Left ventricle myocardium inferior (tissue), 1 donor: ENCODE results near the gene UBXN1. TPM values are rescaled to one million over a fixed set of nuclear protein-coding genes. Genes with fewer than 3 reads are reported as not detected.
"Not testable (repeated sequence)": the region's sequence is repeated elsewhere in the genome, so short reads cannot be mapped to it uniquely, and the experiment has no call there.

Experiments
- DNase-seq: peaks from one replicate; pipeline ENCODE4 v3.0.0-alpha.2; 2020
- H3K27ac ChIP-seq: fragments of 200-600 bp; replicated peaks from 2 replicates; pipeline ENCODE4 v1.8.0; 2021
- H3K27me3 ChIP-seq: fragments of 200-600 bp; 2 replicates; pipeline ENCODE4 v1.8.0; 2021; ENCODE audit warnings: low read depth
- H3K36me3 ChIP-seq: fragments of 200-600 bp; 2 replicates; pipeline ENCODE4 v1.8.0; 2021
- H3K4me1 ChIP-seq: fragments of 200-600 bp; 2 replicates; pipeline ENCODE4 v1.8.0; 2021
- H3K4me3 ChIP-seq: fragments of 200-600 bp; 2 replicates; pipeline ENCODE4 v1.8.0; 2021; ENCODE audit warnings: mild to moderate bottlenecking, moderate library complexity
- H3K9me3 ChIP-seq: fragments of 200-600 bp; replicated peaks from 2 replicates; pipeline ENCODE4 v1.8.0; 2021
- CTCF ChIP-seq: fragments of 200-600 bp; IDR thresholded peaks from 2 replicates; pipeline ENCODE4 v1.8.0; 2021; ENCODE audit warnings: antibody characterized with exemption, mild to moderate bottlenecking, borderline replicate concordance
- intact Hi-C: fragments of 100-400 bp; cut with micrococcal nuclease; formaldehyde crosslinking; loops from one replicate; pipeline ENCODE4 v1.11.0; 2022
- total RNA-seq: library from RNA; stranded (reverse); fragmentation: NEBNext Ultra II Directional; extraction: Animal tissue kit (Norgen Biotek cat#: 25700); gene quantifications from one replicate; pipeline ENCODE4 v1.2.1, GENCODE V29; 2021
- donor health status: DM: no; HTN: yes; CAD: no; lungs with severe emphysema.

Gene UBXN1
- total RNA-seq, 1 donor from 2014 or later = 82.3 TPM

- intact Hi-C loops = no loop called here
- peaks cover 49% of the 10 kb centered on the region for H3K4me1 ChIP-seq
- H3K36me3 ChIP-seq = peaks cover 18% of the 10 kb centered on the region
- peak overlapping the region; percentile 76 for H3K4me3 ChIP-seq
- peak overlapping the region; percentile 94 for H3K27ac ChIP-seq
- H3K9me3 ChIP-seq = no peaks in the 10 kb centered on the region
- H3K27me3 ChIP-seq = no peaks in the 10 kb centered on the region
- no peak for TF ChIP-seq CTCF
- DNase-seq = no peak
These were observed 26.5 kb upstream of the UBXN1 start for GRCh38 chr11:62705413-62705812.

- H3K27me3 ChIP-seq, DNase-seq, intact Hi-C loops, H3K9me3 ChIP-seq, H3K4me3 ChIP-seq, H3K27ac ChIP-seq: not testable (repeated sequence)
- Histone ChIP-seq H3K4me1 (peaks cover 37% of the 10 kb centered on the region), H3K36me3 (peaks cover 17% of the 10 kb centered on the region)
These were observed 25.0 kb upstream of the UBXN1 start for GRCh38 chr11:62703921-62704320.

GRCh38 chr11:62702246-62702645, 23.4 kb upstream of the UBXN1 start:
- H3K36me3 ChIP-seq = peaks cover 17% of the 10 kb centered on the region
- no peak for TF ChIP-seq CTCF
- H3K27ac ChIP-seq = no peak overlapping the region
- no peaks in the 10 kb centered on the region for H3K9me3 ChIP-seq
- no peak for DNase-seq
- no peaks in the 10 kb centered on the region for H3K27me3 ChIP-seq
- intact Hi-C loops = no loop called here
- no peak overlapping the region for H3K4me3 ChIP-seq
- H3K4me1 ChIP-seq = peaks cover 21% of the 10 kb centered on the region

DNA sequence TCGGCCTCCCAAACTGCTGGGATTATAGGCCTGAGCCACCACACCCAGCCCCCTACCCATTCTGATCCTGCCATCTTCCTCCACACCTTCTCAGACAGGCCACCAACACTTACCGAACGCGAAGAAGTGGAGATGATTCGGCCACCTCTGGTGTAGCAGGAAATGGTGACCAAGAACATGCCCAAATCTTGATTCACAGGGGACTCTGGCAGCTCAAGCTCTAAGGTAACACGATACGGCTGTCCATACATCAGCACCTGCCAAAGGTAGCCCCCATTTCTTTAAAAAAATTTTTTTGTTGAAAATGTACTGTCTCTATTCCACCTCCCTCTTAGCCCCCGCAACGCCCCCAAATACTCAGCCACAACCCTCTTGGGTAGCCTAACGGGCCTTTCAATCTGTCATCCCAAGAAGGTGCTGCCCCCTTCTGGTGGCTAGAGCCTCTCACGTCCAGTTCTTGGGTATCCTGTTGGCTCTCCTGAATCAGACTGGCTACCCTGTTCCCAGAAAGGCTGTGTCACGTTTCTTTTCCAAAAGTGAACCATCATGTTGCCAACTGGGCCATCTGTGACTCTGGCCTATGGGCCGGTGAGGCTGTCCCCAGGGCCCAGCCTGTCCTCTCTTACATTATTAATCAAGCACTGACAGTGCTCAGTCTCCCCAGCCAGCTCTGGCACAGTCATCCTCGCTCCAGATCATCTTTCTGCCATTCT, 15.7 kb upstream of the UBXN1 start:
- intact Hi-C loops = loop anchor here (10.0 kb wide), 1 partner anchor 310 kb away; no protein-coding TSS in a partner anchor
- H3K27ac ChIP-seq = peak overlapping the region; percentile 31
- TF ChIP-seq CTCF = peak; percentile 86

DNA sequence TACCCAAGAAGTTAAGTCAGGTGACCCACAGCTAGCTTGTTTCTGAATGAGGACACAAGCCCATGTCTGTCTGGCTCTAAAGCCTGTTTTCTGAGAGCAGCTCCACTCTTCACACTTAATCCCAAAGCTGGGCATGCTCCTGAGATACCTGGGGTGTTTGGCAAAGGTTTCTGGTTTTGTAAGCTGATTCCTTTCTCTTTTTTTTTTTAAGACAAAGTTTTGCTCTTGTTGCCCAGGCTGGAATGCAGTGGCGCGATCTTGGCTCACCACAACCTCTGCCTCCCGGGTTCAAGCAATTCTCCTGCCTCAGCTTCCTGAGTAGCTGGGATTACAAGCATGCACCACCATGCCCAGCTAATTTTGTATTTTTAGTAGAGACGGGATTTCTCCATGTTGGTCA, 14.8 kb upstream of the UBXN1 start:
- Histone ChIP-seq H3K4me1 (peaks cover 31% of the 10 kb centered on the region), H3K36me3 (peaks cover 30% of the 10 kb centered on the region)
- not testable (repeated sequence) for DNase-seq, H3K4me3 ChIP-seq, H3K9me3 ChIP-seq, H3K27ac ChIP-seq, H3K27me3 ChIP-seq
- intact Hi-C loops = loop anchor here (10.0 kb wide), 1 partner anchor 309 kb away; no protein-coding TSS in a partner anchor

More for the DNA sequence above, 15.7 kb upstream of the UBXN1 start:
- H3K9me3 ChIP-seq = no peaks in the 10 kb centered on the region
- peaks cover 24% of the 10 kb centered on the region for H3K4me1 ChIP-seq
- H3K27me3 ChIP-seq = no peaks in the 10 kb centered on the region
- DNase-seq = peak; percentile 70
- peaks cover 30% of the 10 kb centered on the region for H3K36me3 ChIP-seq
- H3K4me3 ChIP-seq = no peak overlapping the region

DNA sequence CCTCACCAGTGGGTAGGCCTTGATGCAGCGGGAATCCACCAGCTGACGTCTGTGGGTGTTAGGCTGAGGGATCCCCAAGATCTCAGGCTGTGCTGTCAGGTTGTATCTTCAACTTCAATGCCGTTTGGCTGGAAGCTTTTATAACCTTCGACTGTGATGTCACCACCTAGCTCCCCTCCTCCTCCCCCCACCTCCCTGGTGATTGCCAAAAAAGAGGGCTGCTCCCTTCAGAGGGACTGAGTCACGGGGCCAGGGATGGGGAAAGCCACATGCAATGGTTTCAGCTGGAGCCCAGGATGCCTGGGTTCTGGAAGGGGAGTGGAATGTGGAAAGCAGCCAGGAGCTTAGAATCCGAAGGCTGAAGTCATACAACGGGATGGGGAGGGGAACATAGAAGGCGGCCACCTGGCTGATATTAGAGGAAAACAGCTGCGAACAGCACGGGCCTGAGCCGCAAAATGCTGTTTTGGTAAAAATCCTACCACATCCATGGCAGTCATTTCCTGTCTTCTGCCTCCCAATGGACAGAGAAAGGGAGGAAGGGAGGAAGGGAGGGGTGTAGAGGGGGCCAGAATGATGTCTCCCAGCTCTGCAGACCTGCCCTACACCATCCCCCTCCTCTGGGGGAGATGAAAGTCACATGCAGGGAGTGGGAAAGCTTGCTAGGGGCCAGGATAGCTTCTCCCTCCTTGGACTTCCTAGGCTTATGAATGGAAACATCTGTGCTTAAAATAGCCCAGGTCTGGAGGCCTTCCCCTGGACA, 10.7 kb upstream of the UBXN1 start, which contains the start of gene LRRN4CL:
Gene LRRN4CL, minus strand, starts transcription at position 110 of the 763 bp plus-strand sequence. CDS start 1,022 bp downstream, outside the sequence.
- peak; percentile 79 for DNase-seq
- Histone ChIP-seq H3K4me3 (peak within 1 kb of the TSS; percentile 61), H3K36me3 (peaks cover 30% of the 10 kb centered on the region), H3K27ac (peak within 1 kb of the TSS; percentile 79), H3K27me3 (peaks cover 6% of the 10 kb centered on the region), H3K4me1 (peaks cover 36% of the 10 kb centered on the region), H3K9me3 (no peaks in the 10 kb centered on the region)
- no peak for TF ChIP-seq CTCF
- intact Hi-C loops = loop anchor here (10.0 kb wide), 1 partner anchor 305 kb away; no protein-coding TSS in a partner anchor
